ENCODE results near the gene TIGD4. TPM values are rescaled to one million over a fixed set of nuclear protein-coding genes. Genes with fewer than 3 reads are reported as not detected.

TIGD4 gene
- total RNA-seq, 1 donor from 2014 or later = 0.83 TPM

Other genes starting within 250 kb of the TIGD4 start
- 57.5 TPM for gene FBXW7, start 243.6 kb downstream of the TIGD4 start, total RNA-seq (ENCODE audit: unreplicated experiment)
- 0.22 TPM for gene TMEM154, start 99.7 kb downstream of the TIGD4 start, total RNA-seq (ENCODE audit: unreplicated experiment)
- 22.2 TPM for gene ARFIP1, start 224 bp upstream of the TIGD4 start, total RNA-seq (ENCODE audit: unreplicated experiment)
- gene FHDC1, start 156.6 kb upstream of the TIGD4 start, total RNA-seq (ENCODE audit: unreplicated experiment) = 42.0 TPM

All from glutamatergic neuron (in vitro differentiated cells).